Measurements from ENCODE around the gene ST3GAL5.

- no peak for TF ChIP-seq POLR2A (IDR thresholded peaks at IDR 0.05)
- no peak for TF ChIP-seq CTCF (IDR thresholded peaks at IDR 0.05)
Measured at GRCh38 chr2:85861180-85861579, 27.6 kb downstream of the ST3GAL5 start.
